NCI-H1694 (cell line): ENCODE results near the gene ENDOG.
"Not testable (repeated sequence)": the region's sequence is repeated elsewhere in the genome, so short reads cannot be mapped to it uniquely, and the experiment has no call there.

Experiments
- DNase-seq: peaks from one replicate; lab custom pipeline; 2025; lab: John Stamatoyannopoulos, UW

ENDOG gene

DNA sequence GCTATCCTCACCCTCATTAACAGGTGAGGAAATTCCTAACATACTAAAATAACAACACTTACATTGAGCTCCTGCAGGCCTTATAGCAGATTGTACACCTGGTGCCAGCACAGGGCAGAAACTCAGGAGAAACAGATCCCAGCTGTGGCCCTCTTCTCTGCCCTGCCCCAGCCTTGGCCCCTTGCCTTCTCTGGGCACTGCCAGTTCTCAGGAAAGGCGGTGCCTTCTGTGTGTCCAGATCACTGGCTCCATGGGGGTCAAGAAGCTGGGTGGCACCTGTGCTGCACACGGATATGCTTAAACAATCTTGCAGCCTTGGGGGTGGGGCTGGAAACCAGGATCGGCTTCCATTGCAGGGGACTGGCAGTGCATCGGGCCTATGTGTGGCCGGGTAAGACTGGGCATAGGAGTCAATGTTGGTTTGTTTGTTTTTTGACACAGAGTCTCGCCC is 44.1 kb downstream of the ENDOG start:
- no peak for DNase-seq

DNA sequence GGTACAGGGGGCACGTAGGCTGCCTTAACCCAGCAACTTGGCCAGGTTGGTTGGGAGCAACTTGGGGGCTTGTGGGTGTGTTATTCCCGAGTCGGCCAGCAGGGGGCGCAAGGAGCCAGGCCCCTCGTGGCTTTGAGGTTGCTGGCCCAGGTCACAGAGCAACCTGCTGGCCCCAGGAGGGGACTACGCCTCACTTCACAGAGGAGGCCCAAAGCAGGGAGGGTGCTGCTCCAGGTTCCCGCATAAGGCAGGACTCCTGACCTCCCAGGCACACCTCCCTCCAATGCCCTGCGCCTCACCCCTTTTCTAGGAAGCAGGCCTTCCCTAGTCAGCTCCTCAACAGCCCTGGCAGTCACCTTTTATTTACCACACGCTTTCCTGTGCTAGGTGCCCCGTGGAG is 45.3 kb downstream of the ENDOG start:
- DNase-seq: peak; percentile 11

DNA sequence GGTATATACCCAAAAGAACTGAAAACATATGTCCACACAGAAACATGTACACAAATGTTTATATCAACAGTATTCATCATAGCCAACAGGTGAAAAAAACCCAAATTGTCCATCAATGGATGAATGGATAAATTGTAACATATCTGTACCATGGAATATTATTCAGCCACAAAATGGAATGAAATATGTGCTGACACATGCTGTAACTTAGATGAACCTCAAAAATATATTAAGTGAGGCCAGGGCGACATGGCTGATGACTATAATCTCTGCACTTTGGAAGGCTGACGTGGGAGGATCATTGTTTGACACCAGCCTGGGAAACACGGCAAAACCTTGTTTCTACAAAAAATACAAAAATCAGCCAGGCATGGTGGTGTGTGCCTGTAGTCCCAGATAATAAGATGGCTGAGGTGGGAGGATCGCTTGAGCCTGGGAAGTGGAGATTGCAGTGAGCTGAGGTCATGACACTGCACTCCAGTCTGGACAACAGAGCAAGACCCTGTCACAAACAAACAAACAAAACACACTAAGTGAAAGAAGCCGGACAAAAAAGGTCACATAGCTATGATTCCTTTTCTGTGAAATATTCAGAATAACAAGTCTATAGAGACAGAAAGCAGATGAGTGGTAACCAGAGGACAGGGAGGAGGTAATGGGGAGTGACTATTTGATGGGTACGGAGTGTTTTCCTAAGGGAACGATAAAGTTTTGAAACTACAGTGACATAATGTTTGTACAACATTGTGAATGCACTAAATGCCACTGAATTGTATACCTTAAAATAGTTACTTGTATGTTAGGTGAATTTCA is 52.0 kb downstream of the ENDOG start:
- no peak for DNase-seq

DNA sequence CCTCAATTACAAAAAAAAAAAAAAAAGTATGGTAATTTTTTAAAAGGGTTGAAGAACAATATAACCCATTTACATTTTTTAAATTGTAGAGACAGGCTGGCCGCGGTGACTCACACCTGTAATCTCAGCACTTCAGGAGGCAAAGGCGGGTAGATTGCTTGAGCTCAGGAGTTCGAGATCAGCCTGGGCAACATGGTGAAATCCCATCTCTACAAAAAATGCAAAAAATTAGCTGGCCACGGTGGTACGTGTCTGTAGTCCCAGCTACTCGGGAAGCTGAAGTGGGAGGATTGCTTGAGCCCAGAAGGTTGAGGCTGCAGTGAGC is 52.6 kb downstream of the ENDOG start:
- not testable (repeated sequence) for DNase-seq
